T1000 (cell line): ENCODE measurements around the gene RPL14.
"Not testable (repeated sequence)": the region's sequence is repeated elsewhere in the genome, so short reads cannot be mapped to it uniquely, and the experiment has no call there.

Source experiments
- DNase-seq: peaks from one replicate; lab custom pipeline; 2025; ENCODE audit warnings: mixed read lengths; lab: John Stamatoyannopoulos, UW

RPL14 gene

DNA sequence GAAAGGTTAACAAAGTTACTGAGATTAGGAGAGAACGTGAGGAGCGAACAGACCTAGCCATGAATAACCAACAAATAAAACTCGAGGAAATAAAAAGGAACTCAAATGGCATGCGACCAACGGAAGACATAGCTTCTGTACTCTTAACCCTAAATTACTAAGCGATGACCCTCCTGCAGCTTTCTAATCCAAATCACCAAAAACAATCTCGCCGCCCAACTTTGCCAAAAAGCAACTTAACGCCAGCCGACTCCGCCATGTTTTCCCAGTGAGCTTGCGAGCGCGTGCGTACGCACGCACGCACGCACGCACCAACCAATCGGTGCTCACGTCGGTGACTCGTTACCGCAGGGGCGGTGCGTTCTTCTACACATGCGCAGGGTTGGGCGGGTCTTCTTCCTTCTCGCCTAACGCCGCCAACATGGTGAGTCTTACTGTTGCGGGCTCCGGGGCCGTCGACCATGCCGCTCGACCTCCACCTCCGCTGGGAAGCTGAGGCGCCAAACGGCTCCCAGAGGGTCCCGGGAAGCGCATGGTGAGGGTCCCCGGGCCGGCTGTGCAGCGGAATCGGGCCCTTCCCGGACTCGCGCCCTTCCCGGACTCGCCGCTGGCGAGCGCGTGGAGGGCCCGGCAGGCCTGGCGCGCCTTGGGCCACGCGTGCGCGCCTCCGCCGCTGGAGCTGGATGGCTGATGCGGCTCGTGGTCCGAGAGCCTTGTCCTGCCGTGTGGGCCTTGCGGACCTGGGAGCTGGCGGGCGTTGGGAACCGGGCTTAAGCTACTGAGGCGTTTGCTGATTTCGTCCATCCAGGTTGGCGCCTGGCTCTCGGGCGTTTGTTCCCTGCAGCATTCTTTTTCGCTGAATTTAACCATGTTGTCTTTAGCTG lies at the start of gene RPL14:
RPL14 (plus strand) TSS at position 400 of the 884 bp plus-strand sequence; CDS start at position 533, 133 bp downstream.
- DNase-seq: peak; percentile 90

DNA sequence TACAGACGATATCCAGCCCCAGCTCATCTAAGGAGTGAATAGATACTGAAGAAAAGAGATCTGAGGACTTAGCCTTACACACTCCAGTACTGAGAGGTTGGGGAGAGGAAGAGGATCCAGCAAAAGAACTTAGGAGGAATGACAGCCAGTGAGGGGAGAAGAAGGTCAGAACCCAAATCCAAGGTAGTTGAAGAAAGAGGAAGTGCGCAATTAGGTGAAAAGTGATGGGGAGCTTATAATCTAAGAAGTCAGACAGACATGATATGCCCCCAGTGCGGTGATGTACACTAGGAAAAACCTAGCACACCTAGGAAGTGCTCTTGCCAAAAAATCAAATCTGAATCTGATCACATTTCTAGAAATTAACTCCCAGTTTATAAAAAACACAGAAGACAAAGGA lies 49.5 kb upstream of the RPL14 start:
- no peak for DNase-seq

DNA sequence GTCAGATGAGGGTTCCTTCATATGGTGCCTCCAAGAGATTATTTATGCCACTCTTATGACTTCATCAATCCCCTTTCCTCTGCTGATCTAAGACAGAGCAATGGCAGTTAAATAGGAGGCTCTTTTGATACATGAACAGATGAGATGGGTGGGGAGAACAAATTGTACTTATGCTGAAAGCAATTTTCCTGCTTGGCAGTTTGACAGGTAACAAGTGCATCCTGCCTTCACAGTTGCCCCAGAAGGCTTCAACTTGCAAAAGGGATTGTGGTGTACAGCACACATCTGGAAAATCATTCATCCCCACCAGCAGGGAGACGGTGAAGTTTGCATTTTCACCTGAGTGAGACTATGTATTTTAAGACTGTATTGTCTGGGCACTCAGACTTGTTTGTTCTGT lies 42.9 kb upstream of the RPL14 start:
- DNase-seq: no peak

DNA sequence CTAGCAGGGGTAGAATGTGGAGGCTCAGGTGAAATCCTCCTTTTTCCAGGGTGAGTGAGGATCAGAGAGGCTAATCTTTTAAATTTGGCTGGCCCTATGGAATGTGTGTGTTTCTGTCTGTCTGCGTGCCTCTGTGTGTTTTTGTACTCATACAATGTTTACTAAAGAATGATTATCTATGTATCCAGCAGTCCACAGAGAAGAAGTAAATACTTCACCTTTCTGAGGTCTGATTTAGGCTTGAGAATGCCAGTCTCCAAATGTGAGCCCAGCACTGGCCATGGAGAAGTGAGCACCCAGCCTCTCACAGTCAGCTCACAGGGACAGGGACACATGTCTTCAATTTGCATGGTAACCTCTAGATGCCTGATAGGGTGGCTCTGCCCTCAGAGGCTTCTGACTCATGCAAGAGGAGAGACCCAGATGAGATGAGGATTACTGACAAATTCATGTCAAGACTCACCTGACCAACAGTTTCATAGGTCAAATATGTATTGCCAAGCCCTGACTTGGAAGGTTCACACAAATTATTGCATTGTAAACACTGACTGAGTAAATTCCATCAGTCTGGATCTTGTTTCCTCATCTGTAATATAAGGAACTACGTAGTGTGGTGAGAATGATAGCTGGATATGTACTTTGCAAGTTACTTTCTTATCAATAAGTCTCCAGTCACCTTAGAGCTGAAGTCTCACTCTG lies 39.1 kb upstream of the RPL14 start:
- no peak for DNase-seq

DNA sequence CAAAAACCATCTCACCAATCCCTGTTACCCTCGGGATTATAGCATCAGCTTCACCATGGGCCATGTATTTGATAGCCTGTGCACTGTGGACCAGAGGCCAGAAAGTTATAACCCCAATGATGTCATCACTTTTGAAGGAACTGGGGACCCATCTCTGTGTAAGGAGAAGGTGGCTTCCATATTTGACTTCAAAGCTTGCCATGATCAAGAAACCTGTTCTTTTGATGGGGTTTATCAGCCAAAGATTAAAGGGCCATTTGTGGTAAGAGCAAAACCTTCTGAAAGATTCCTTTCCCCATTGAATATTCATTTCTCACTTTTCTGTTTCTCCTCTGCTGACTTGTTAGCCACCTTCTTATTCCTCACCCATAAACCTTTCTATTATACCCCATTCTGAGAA lies 34.3 kb upstream of the RPL14 start:
- DNase-seq: no peak

DNA sequence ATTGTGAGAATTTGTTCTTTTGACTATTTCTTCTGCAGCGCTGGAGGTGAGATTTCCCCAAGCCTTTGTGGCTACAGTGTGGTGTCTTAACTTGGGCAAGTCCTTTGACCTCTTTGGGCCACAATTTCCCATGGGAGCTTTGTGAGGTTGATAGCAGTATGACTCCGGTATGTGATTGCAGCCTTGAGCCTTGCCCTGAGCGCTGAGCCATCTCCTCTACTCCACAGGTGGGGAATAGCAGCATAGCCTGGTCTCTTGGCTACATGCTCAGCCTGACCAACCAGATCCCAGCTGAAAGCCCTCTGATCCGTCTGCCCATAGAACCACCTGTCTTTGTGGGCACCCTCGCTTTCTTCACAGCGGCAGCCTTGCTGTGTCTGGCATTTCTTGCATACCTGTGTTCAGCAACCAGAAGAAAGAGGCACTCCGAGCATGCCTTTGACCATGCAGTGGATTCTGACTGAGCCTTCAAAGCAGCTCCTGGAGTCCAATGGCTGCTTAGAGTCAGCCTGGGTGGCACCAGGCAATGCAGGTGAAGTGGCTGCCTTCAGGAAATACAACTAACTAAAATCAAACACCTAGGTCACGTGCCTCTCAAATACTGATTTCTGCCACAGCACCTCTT lies 30.0 kb upstream of the RPL14 start:
- no peak for DNase-seq

DNA sequence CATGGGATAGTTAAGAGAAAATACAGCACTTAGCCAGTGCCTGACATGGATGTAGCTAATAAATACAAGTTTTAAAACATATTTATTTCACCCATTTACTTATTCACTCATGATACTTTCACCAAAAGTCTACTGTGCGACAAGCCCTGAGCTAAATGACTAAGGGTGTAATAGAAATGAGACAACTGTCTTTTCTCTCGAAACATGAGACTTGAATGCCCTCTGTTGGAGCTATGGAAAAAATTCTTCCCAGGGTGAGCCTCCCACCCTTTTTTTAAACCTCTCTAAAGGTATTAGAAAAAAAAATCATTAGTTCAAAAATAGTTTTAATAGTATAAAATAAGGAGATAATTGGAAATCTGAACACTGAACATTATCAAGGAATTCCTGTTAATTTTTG lies 24.3 kb upstream of the RPL14 start:
- DNase-seq: no peak

DNA sequence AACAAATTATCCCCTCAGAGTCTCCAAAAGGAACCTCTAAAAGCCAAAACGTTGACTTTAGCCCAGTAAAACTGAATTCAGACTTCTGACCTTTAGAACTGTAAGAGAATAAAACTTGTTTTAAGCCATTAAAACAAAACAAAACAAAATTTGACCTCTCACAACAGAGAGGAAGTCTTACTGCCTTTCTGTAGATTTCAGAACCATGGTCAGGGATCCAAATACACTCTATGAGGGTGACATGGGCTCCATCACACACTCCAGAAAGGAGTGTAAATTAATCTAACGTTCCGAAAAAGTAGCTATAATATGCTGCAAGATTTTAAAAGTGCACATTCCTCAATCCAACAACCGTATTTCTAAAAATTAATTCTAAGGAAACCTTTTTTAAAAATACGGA lies 19.2 kb upstream of the RPL14 start:
- DNase-seq: no peak

DNA sequence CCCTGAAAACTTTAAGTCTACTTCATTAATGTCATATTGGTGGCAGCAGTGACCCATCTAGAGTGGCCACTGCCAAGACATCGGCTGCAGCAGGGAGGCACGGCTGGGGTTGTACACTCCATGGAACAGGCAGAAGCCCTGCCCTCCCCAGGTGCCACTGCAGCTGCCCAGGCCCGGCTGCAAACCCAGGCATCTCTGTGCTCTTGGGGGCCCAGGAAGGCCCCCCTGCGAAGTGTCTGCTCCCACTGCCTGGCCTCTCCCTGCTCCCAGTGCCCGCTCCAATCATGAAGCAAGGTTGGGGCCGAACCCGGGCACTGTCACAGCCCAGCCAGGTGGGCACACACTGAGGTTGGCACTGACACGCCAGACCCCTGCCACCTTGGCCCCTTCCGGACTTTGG lies 12.1 kb upstream of the RPL14 start:
- DNase-seq: no peak

DNA sequence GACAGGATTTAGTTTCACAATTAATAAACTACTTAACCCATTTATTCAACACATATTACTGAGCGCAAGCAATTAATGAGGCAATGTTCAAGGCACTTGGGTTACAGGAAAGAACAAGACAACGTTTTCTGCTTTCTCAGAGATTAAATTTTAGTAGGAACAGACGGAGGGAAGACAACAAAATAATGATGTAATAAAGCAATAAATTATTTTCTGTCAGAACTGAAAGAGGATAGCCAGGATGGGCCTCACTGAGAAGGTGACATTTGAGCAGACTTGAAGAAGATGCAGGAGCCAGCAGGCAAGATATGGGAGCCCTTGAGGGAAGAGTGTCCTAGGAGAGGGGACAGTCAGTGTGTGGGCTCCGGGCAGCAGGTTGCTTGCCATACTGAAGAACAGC lies 11.3 kb upstream of the RPL14 start:
- no peak for DNase-seq

DNA sequence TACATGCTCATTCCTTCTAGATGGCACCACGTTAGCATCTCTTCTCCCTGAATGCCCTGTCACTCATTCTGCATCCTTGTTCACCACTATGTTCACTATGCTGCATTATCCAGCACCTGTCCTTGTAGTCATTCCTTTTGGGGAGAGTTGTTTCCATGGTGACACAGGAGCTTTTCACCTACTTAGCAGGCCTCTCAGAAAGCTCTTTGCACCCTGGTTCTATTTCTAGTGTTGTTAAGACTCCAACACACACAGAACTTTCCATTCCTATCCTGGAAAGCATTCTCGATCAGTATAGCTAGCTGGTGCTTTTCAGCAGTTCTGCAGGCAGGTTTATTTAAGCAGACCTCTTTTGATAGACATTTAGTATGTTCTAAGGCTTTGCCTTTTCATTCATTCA lies 6.7 kb upstream of the RPL14 start:
- DNase-seq: no peak

DNA sequence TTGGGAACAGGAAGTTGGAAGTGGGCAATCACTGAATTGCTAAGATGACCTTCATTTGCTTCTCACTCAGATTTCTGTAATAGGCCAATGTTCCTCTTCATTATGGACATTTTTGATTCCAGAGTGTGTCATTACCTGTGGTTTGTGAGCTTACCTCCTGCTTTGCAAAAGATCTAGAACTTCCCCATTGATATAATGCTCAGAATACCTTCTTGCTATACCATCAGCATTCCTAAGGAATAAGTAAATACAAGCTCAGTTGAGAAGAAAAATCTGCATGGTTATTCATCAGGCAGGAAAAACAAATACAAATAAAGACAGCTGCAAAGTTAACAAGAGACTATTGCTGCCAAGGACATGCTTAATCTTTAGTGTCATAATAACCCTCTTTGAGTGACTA lies 5.6 kb upstream of the RPL14 start:
- DNase-seq: no peak

DNA sequence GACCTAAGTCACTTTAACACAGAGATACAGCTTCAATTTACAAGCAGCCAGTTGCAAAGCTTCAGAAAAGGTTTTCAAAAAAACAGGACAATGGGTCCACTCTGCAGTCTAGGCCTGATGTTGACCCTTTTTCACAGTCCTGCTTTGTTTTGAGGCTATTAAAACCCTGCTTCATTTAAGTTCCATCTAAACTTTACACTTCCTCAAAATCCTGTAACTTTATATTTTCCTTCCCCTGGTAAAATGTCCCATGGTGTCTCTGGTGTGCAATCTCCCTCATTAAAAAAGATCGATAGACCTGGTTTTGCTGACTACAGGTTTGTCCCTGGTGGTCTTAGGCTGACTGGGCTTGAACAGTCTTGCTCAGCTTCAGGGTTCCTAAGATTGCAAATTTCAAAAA lies 5.1 kb upstream of the RPL14 start:
- DNase-seq: no peak

DNA sequence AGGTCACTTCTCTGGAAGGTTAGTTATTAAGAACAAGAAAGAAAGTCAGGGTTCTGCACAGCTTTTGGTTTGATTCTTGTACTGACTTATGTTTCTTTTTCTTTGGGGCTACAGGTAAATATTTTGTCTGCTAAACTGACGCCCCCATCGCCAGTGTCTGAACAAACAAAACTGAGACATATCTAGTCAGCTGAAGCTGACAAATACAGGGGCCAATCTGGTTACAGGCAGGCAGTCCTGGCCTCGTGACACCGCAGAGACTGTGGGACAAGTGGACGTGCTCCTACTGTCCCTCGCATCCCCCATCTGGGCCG lies 4.6 kb upstream of the RPL14 start:
- DNase-seq: no peak

DNA sequence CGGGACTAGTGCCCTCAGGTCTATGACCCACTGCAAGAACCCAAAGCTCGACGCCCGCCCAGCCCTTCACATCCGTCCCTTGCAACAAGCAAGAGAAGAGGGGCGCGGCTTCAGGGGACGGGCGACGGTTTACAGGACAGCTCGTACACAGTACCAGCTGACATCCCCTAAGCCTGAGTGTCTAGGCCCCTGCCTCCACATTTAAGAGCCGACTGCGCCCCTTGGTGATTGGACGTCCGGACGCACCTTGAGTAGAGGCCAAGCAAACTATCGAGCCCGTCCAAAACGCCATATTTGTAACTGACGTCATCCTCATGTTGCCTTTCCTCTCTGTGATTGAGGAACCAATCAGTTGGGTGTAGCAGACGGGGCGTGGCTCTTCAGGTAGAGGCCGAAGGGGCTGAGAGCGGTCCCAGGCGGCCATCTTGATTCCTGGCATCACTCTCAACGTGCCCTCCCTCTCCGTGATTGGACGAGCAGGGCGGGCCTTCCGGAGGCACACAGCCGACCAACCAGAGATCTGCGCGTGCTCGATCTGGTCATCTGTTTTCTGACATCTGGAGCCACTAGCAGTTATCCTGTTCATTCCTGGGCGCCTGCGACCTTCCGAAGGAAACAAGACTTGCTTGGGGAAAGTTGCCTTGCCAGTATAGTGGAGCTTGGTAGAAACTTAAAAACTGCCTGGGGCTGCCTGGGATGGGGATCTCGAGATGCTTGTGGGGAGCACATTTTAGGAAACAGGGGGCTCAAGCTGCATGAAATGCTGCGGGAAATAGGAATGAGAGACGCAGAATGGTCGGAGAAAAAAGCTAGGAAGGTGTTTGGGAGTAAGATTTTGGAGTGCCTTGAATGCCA lies 4.0 kb upstream of the RPL14 start:
- peak; percentile 97 for DNase-seq

DNA sequence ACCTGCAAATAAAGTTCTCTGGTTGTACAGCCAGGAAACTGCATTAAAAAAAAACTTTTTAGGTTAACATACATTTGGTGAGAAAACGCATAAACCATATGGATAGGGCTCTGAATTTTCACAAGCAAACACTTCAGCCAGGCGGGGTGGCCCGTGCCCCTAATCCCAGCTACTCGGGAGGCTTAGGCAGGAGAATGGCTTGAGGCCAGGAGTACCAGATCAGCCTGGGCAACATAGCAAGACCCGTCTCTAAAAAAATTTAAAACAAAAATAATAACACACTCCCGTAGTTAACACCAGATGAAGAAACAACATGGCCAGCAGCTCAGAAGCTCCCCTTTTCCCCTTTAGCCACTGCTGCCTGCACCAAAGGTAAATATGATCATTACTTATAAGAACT lies 3.2 kb upstream of the RPL14 start:
- DNase-seq: no peak

DNA sequence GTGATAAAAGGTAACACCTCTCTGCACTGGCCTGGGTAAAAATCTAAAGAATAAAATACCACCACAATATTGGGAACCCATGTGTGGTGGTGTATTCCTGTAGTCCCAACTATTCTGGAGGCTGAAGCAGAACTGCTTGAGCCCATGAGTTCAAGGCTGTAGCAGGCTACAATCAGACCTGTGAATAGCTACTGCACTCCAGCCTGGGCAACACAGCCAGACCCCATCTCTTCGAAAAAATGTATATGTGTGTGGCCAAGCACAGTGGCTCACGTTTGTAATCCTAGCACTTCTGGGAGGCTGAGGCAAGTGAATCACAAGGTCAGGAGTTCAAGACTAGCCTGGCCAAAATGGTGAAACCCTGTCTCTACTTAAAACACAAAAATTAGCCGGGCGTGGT lies 1.8 kb upstream of the RPL14 start:
- no peak for DNase-seq

DNA sequence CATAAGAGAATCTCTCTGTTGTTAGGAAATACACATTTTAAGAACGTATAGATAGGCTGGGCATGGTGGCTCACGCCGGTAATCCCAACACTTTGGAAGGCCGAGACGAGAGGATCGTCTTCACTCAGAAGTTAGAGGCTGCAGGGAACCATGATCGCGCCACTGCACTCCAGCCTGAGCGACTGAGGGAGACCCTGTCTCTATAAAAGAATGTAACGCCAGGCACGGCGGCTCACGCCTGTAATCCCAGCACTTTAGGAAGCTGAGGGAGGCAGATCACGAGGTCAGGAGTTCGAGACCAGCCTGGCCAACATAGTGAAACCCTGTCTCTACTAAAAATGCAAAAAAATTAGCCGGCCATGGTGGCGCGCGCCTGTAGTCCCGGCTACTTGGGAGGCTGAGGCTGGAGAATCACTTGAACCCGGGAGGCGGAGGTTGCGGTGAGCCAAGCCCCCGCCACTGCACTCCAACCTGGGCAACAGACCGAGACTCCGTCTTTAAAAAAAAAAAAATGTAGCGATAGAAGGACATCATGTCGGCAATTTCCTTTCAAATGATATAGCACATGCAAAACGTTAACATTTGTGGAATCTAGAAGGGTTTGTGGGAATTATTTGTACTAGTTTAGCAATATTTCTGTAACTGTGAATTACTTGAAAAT lies 730 bp upstream of the RPL14 start:
- no peak for DNase-seq

DNA sequence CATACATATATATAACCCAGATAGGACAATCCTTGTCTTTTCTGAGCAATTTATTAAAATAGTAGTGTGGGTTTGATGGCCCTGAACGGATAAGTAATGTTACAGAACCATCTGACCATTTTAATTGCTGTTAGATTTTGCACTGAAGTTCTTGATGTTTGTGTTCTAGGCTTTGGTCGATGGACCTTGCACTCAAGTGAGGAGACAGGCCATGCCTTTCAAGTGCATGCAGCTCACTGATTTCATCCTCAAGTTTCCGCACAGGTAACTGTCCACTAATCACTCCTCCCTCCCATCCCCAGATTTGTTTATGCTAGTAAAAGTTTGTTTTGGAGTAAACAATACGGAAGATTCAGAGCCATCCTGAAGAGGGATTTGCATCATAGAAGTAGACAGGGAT lies 1.3 kb downstream of the RPL14 start:
- no peak for DNase-seq

DNA sequence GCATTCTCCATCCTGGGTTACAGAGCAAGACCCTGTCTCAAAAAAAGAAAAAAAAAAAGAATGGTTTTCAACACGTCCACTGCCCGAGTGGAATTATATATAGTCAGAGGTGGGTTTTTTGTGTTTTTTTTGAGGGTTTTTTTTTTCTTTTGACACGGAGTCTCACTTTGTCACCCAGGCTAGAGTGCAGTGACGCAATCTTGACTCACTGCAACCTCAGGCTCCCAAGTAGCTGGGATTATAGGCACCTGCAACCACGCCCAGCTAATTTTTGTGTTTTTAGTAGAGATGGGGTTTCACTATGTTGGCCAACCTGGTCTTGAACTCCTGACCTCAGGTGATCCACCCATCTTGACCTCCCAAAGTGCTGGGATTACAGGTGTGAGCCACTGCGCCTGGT lies 3.3 kb downstream of the RPL14 start:
- DNase-seq: not testable (repeated sequence)

DNA sequence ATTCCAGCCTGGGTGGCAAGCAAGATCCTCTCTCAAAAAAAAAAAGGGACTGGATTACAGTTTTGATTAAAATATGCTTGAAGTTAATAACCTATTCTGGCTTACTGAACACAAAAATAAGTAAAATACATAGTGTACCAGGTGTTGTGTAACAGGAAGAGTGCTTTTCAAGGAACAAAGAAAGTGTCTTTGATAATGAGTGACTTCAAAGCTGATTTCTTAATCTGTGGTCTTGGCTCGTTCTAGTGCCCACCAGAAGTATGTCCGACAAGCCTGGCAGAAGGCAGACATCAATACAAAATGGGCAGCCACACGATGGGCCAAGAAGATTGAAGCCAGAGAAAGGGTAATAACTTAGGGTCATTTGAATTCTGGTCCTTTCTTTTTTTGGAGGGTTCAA lies 4.0 kb downstream of the RPL14 start:
- DNase-seq: no peak

DNA sequence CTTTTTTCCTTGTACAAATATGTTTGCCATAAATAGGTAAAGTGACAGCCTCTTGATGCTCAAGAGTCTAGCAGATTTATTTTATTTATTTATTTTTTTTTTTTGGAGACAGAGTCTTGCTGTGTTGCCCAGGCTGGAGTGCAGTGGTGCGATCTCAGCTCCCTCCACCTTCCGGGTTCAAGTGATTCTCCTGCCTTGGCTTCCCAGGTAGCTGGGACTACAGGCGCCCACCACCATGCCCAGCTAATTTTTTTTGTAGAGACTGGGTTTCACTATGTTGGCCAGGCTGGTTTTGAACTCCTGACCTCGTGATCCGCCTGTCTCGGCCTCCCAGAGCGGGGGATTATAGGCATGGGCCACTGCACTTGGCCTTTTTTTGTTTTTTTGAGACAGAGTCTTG lies 5.7 kb downstream of the RPL14 start:
- DNase-seq: not testable (repeated sequence)
